ENCODE data around the gene LTBP1.
A peak's percentile ranks its signal among the peaks of the same experiment; 100 is the strongest.
"Not testable (repeated sequence)": the region's sequence is repeated elsewhere in the genome, so short reads cannot be mapped to it uniquely, and the experiment has no call there.

Gene LTBP1, protein sequence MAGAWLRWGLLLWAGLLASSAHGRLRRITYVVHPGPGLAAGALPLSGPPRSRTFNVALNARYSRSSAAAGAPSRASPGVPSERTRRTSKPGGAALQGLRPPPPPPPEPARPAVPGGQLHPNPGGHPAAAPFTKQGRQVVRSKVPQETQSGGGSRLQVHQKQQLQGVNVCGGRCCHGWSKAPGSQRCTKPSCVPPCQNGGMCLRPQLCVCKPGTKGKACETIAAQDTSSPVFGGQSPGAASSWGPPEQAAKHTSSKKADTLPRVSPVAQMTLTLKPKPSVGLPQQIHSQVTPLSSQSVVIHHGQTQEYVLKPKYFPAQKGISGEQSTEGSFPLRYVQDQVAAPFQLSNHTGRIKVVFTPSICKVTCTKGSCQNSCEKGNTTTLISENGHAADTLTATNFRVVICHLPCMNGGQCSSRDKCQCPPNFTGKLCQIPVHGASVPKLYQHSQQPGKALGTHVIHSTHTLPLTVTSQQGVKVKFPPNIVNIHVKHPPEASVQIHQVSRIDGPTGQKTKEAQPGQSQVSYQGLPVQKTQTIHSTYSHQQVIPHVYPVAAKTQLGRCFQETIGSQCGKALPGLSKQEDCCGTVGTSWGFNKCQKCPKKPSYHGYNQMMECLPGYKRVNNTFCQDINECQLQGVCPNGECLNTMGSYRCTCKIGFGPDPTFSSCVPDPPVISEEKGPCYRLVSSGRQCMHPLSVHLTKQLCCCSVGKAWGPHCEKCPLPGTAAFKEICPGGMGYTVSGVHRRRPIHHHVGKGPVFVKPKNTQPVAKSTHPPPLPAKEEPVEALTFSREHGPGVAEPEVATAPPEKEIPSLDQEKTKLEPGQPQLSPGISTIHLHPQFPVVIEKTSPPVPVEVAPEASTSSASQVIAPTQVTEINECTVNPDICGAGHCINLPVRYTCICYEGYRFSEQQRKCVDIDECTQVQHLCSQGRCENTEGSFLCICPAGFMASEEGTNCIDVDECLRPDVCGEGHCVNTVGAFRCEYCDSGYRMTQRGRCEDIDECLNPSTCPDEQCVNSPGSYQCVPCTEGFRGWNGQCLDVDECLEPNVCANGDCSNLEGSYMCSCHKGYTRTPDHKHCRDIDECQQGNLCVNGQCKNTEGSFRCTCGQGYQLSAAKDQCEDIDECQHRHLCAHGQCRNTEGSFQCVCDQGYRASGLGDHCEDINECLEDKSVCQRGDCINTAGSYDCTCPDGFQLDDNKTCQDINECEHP (N-terminal part only)

DNA sequence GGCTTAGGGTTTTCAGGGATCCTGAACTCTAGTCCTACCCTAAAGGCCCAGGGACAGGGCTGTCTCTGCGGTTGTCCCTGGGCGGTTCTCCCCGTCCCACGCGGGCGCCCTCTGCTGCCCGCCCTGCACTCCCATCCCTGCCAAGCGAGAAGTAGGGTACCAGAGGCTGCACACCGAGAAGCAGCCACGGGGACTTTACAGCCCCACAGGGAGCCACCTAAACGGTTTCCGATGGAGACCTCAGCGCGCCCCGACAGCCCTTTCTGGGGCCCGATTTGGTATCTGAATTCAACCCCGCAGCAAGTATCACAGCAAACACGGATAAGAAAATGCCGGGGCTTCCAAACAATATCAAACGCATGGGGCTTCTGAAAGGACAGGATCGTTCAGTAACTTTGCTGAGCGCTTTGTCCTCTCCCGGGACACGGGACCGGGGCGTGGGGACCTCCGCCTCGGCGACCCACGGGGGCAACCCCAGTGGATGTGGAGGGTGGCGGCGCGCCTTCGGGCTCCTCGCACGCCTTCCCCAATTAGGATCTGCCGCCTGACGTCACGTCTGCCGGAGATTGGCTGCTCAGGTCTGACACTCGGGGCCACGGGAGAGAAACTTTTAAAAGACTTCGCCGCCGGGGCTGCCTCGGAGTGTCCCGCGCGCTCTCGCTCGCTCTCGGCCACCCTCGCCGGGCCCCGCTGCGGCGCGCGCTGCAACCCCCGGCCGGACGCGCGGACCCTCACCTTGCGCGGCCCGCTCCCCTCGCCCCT, at the start of gene LTBP1:
Gene LTBP1, plus strand, starts transcription at position 640 of the 762 bp plus-strand sequence. CDS start 372 bp downstream, outside the sequence.
- peak; percentile 88 for DNase-seq (ENCODE audit: low spot score)

DNA sequence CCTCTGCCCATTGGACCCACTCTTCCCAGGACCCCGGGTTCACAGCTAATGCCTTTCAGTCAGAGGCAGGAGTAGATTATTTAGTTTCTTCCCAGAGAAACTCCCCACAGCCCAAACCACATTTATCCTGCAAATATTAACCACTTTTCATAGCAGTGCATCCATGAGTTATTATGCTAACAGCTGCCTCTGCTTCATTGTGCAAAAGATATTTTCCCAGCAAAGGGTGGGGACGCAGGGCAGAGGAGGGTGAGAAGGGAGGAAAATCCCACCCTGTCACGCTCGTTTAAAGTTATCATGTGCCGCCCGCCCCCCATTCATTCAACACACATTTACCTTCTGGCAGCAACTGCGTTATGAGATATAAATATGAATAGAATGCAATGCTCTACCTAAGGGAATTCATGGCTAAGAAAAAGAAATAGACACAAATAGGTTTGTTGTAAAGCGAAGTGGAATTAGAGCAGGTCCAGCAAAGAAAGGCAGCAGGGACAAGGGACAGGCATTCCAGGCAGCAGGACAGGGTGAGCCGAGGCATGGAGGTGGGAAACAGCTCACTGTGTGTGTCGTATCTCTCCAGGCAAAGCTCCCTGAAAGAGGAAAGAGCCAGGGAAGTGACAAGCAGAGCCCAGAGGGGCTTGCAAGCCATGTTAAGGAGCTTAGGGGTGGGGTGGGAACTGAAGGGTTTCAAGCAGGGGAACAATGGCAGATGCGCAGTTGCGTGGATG, 46.3 kb upstream of the LTBP1 start:
- no peak for DNase-seq (ENCODE audit: low spot score)

DNA sequence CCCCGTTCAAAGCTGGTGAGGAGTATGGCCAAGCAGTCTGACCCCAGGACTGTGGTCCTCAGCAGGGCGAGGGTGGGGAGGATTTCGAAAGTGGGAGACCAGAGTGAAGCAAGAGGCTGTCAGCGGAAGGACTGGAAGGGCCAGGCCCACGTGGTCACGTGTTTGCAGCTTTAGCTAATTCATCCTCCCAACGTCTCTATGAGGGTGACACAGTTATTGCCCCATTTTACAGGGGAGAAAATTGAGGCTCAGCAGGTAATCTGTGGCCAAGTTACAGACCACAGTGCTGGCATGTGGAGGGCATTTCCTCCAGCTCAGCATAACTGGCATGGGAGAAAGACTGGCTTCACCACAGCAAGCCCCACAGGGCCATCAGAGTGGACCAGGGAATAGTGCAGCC, 45.4 kb upstream of the LTBP1 start:
- no peak for DNase-seq (ENCODE audit: low spot score)

DNA sequence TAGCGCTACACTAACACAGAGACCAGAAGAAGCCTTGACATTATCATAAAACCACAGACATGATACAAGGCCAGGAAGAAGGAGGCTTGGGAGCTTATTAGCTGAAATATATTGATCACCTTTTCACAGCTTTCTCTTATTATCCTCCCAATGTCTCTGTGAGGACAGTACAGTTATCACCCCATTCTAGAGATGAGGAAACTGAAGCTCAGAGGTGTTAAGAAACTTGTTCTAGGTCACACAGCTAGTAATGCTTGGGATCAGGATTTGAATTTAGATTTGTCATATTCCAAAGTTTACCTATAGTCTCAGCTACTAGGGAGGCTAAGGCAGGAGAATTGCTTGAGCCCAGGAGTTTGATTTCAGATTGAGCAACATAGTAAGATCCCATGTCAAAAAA, 44.6 kb upstream of the LTBP1 start:
- DNase-seq (ENCODE audit: low spot score), result no peak

DNA sequence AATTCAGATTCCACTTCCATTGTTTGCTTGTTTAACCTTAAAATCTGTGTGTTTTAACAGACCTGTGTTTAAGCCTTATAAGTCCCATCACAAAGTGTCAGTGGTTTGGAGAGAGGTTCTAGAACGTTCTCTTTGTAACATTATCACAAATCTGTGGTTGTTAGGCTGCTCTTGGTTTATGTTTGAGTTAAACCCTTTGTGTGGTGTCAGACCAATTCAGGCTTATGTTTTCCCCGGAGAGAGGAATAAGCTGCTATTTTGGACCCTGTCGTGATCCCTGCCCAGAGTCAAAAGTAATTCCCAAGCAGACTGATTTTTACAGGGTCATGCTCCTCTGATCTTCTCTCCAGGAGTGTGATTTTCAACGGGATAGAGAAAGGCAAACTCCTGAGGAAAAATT, 43.8 kb upstream of the LTBP1 start:
- no peak for DNase-seq (ENCODE audit: low spot score)

DNA sequence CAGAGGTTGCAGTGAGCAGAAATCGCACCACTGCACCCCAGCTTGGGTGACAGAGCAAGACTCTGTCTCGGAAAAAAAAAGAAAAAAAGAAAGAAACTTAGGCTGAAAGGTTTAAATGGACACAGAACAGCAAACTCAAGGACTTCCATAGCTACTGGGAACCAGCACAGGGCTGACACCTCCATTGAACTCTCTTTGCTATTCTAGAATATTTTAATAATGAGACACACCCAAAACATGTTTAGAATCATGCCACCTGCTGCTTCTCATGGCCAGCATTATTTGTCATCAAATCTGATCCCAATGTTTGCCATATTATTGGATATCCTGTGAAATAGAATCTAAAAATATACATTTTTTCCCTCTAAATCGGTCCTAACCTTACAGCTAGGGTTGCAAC, 42.7 kb upstream of the LTBP1 start:
- no peak for DNase-seq (ENCODE audit: low spot score)

DNA sequence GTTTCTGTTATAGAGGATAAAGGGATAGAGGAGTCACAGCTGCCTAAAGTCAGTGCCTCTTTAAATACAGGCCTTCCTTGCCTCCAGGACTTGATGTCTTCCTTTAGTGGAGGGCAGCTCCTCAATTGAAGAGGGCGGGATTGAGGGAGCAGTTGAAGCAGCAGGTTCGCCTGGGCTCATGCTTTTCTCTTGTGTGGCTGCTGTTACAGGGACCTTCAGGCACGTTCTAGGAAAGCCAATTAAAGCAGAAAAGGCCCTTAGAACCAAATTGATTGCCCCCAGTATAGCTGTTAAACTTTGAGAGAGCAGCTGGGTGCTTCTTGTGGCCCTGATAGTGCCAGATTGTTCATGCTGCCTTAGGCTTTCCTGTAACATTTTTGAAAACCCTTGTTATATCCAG, 42.0 kb upstream of the LTBP1 start:
- DNase-seq (ENCODE audit: low spot score), result no peak

DNA sequence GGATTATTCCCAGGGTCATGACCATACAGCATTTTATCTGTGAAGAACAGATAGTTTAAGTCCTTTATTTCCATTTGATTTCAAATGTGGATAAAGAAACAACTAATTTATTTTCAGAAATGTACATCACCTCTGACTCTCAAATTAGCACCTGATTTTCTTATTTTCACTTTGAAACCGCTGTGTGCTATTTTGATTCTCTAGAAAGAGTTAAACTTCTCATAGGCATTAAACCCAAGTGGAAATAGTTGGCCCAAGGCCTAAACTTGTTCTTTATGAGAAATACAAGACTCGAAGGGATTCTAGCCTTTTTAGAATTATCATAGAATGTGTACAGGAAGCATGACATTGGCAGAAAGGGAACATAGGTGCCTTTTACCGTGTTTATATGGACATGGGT, 41.5 kb upstream of the LTBP1 start:
- DNase-seq (ENCODE audit: low spot score), result no peak

DNA sequence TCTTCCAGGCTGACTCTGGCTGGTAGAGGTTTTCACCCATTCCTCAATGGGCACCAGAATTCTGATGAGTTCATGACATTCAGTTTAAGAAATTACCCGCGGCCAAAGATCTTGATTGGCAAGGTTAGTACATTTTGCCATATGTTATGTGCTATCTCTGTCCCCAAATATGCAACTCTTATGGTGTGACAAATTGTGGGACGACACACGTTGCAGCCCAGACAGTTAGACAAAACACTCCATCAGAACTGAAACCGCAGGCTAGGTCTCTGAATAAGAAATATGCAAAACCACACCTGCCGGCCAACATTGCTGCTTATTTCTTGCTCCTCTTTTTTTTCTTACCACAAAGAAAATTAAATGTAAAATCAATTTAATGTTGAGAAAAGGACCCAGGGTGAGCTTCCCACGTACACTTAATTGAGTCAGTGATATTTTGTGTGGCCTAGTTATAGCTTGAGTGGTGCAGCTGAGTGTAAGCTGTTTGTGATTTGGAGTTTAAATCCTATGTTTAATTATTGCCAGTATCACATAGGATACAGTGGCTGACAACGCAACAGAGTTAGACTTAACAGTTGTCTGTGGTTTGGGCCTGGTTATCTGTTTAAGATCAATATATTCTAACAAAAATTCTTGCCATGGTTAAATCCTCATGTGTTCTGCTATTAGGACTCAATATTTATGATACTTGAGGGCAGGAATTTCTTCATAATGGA, 35.7 kb upstream of the LTBP1 start:
- DNase-seq (ENCODE audit: low spot score), result no peak

DNA sequence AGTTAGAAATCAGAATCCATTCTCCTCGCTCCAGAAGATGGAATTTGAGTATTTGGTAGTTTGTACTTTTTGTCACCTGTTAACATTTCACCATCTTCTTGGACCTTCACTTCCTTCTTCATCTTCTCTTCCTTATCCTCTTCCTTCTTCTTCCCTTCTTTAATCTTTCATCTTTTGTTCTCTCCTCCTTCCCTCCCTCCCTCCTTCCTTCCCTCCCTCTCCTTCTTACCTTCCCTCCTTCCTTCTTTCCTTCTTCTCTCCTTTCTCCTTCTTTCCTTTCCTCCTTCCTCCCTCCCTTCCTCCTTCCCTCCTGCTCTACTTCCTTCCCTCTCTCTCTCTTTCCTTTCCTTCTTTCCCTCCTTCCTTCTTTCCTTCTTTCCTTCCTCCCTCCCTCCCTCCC, 31.1 kb upstream of the LTBP1 start:
- no peak for DNase-seq (ENCODE audit: low spot score)

DNA sequence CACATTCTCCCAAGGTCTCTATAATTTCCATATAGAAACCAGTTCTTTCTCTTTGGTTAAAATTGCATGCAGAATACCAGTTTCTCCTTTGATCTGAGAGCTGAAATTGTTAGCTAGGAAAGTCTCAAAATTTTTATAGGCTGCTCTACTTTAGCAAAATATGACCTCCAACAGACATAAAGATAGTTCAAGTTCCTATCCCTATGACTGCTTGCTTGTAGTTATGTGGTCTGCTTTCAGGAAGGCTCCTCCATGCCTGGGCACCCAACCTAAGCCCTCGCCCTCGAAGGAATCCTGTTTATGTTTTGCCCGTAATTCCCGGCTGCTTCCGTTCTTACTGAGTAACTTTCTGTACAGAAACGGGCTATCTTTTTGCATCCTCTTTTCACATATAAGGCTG, 28.0 kb upstream of the LTBP1 start:
- DNase-seq (ENCODE audit: low spot score), result no peak

DNA sequence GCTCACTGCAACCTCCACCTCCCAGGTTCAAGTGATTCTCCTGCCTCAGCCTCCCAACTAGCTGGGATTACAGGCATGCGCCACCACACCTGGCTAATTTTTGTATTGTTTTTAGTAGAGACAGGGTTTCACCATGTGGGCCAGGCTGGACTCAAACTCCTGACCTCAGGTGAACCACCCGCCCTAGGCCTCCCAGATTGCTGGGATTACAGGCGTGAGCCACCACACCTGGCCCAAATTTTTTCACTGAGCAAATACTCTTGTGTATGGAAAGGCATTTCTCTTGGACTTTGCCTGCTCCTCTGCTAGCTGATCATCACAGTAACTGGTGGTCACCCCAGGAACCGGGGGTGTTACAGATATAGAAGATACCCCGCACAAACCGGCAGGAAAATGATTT, 26.9 kb upstream of the LTBP1 start:
- not testable (repeated sequence) for DNase-seq (ENCODE audit: low spot score)

DNA sequence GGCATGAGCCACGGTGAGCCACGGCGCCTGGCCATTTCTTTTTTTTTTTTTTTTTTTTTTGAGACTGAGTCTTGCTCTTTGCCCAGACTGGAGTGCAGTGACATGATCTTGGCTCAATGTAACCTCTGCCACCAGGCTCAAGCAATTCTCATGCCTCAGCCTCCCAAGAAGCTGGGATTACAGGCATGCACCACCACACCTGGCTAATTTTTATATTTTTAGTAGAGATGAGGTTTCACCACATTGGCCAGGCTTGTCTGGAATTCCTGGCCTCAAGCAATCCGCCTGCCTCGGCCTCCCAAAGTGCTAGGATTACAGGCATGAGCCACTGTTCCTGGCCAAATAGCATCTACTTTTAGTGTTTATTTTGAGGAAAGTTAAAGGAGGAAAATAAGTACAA, 25.3 kb upstream of the LTBP1 start:
- not testable (repeated sequence) for DNase-seq (ENCODE audit: low spot score)

DNA sequence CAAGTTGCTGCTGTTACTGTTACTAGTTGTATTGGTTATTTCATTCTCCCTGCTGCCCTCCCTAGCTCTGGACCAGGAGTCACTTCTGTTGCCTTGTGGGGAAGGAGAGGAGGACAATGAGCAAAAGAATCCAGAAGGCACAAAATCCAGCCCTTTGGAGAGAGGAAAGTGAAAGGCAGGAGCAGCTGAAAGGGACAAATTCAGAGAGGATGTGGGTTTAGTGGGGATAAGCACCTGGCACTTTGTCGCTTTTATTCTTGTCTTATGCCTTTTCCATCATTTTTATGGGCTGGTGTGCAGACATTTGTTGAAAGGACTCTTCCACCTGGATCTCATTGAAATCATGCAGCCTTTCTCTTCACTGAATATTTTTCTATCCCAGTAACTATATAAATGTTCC, 24.3 kb upstream of the LTBP1 start:
- no peak for DNase-seq (ENCODE audit: low spot score)

DNA sequence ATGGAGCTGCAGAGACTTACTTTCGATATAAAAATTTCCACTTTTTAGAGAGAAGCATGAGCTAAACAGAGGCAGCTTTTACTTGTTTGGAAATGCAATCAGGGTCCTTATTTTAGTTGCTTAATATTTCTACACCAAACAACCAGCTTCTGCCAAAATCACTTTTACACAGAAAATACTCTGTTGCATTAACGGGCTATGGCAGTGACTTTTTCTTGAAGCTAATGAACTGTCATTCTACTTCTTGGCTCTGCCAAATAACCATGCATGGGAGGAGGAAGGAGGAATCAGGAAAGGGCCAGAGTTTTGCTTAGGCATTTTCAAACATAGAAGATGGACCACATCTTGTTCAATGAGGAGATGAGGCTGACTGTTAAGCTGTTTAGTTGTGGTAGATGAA, 23.6 kb upstream of the LTBP1 start:
- DNase-seq (ENCODE audit: low spot score), result no peak

DNA sequence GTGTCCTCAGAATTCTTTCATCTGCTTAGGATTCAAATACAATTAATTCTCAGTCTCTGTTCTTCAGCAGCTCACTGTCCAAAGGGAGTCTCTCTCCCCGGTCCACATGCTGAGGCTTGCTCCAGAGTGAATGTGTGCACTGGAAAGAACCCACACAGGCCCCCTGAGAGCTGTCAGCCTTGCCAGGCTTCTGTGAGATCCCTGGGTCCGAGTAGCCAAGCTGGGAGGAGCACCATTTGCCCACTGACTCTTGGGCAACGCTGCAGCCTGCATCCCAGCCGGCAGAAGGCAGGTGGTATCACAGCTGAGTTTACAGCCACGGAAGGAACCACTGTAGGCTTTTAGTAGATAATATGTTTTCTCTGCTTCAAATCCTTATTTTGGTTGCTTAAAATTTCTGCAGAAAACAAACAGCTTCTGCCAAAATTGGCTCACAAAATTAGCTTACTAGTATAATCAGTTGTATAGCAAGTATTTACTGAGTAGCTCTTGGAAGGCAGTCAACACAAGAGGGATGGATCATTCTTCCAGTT, 21.4 kb upstream of the LTBP1 start:
- no peak for DNase-seq (ENCODE audit: low spot score)

DNA sequence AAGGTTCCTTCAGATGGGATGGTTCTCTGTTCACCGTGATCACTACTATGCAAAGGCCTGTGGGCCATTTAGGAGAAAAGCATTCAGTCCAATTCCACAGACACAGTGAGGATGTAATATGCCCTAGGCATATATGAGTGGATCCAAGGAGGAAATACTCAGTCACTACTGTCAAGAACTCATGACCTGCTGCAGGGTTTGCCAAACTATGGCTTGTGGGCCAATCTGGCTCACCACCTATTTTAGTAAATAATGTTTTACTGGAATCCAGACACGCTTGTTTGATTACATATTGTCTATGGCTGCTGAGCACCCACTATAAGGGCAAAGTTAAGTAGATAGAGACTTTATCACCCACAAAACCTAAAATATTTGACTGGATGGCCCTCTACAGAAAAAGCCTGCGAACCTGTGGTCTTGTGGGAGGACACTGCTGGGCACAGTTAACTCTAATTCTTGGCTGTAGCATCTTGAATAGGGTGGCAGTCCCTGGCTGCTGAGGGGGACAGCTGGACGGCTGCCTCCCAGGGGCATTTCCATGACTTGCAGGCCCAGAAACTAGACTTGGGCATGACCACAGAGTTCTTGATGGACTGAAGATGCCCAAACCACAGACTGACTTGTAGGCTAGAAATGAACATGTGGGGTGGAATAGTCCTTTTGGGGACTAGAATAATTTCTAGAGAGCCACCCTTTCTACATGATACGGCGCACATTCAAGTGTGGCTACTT, 20.6 kb upstream of the LTBP1 start:
- DNase-seq (ENCODE audit: low spot score), result no peak

DNA sequence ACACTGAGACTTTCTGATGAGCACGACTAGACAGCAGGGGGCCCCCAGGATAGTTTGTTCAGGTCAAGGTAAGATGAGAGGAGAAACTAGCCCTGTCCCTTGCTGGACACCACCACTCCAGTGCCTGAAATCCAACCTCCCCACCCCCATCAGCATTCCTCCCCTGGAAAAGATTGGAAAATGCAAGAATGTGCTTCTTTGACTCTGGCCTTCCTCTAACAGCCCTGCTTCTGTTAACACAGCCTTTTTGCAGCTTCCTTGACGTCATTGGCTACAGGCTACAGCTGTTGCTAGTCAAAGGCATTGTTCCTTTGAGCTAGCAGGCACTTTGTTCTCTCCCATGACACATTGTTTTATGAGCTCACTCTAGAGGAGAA, 20.1 kb upstream of the LTBP1 start:
- DNase-seq (ENCODE audit: low spot score), result peak; percentile 39

DNA sequence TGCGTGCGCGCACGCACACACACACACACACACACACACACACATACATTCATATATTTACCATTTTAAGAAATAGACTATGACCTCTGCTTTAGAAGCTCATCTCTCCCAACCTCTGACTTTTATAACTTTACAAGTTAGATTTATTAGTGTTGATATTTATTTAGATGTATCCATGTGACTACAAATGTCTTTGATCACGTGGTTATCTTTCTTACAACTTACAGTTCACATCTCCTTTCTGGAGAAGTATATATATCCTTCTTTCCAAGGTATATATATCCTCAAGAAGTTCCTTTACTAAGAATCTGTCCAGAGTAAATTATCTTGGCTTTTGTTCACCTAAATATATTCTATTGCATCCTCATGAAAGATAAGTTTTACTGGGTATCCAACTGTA, 16.3 kb upstream of the LTBP1 start:
- DNase-seq (ENCODE audit: low spot score), result no peak

DNA sequence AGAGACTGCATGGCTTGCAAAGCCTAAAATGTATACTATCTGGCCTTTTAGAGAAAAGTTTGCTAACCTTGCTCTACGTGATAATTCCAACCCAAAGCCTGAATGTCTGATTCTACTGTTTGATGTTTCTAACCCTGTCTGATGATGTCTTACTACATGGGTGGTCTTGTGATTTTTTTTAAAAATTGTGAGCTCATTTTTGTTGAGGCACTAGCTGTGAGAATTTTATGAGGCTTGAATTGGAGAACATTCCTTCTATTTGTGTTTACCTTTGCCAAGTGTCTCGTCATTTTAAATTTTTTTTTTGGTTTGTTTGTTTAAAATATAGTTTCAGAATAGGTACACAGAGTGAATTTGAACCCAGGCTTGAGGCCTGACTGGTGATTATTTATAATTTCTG, 15.2 kb upstream of the LTBP1 start:
- DNase-seq (ENCODE audit: low spot score), result no peak
